ENCODE data around the gene UNC45B.

GRCh38 chr17:35171834-35172233, 24.2 kb downstream of the UNC45B start:
- peak; percentile 30 for TF ChIP-seq CTCF (IDR thresholded peaks at IDR 0.05)
- TF ChIP-seq EZH2 (IDR thresholded peaks at IDR 0.05; ENCODE audit: borderline replicate concordance, insufficient read depth, low read depth, low read length, poor library complexity, severe bottlenecking) = no peak

Data from B cell (primary cell).